GM23248 (cell line): ENCODE measurements around the gene NAT8L.

ENCODE experiments used
- EZH2 ChIP-seq: fragments of 200-600 bp; sonication (generic); IDR thresholded peaks from 2 replicates; pipeline ENCODE4 v1.6.1; 2018; ENCODE audit warnings: antibody characterized with exemption, mild to moderate bottlenecking; ENCODE audit not compliant: insufficient read depth, poor library complexity, severe bottlenecking
- EZH2phosphoT487 ChIP-seq: fragments of 200-600 bp; sonication (generic); IDR thresholded peaks from 2 replicates; pipeline ENCODE4 v1.6.1; 2018; ENCODE audit warnings: antibody characterized with exemption, moderate library complexity, mild to moderate bottlenecking, low read depth; ENCODE audit not compliant: insufficient read depth

- no peak for TF ChIP-seq EZH2phosphoT487
- TF ChIP-seq EZH2 = no peak
Observed at GRCh38 chr4:2101346-2102044, 42.4 kb downstream of the NAT8L start.
